Neuron (in vitro differentiated cells): ENCODE data around the gene SLC25A21.
A peak's percentile ranks its signal among the peaks of the same experiment; 100 is the strongest.
"Not testable (repeated sequence)": the region's sequence is repeated elsewhere in the genome, so short reads cannot be mapped to it uniquely, and the experiment has no call there.

Experiments used
- H2AFZ ChIP-seq: one replicate; pipeline ENCODE4 v1.6.1; 2013; ENCODE audit warnings: low read depth, mild to moderate bottlenecking, inconsistent platforms, low read length, moderate library complexity
- H3K27me3 ChIP-seq: one replicate; pipeline ENCODE4 v1.6.1; 2013; ENCODE audit warnings: low read length; ENCODE audit not compliant: insufficient read depth
- H3K36me3 ChIP-seq: one replicate; pipeline ENCODE4 v1.6.1; 2013; ENCODE audit warnings: low read length; ENCODE audit not compliant: insufficient read depth
- H3K4me1 ChIP-seq: one replicate; pipeline ENCODE4 v1.6.1; 2013; ENCODE audit warnings: low read length; ENCODE audit not compliant: insufficient read depth
- H3K4me3 ChIP-seq: 2 replicates; pipeline ENCODE4 v1.5.1; 2013; ENCODE audit warnings: mild to moderate bottlenecking, low read length, moderate library complexity
- H3K9me3 ChIP-seq: one replicate; pipeline ENCODE4 v1.6.1; 2013; ENCODE audit warnings: low read length

The SLC25A21 gene

GRCh38 chr14:37179896-37180502 is 7.6 kb upstream of the SLC25A21 start:
- Histone ChIP-seq H3K9me3 (no peaks in the 10 kb centered on the region), H2AFZ (no peak overlapping the region), H3K36me3 (no peaks in the 10 kb centered on the region), H3K4me1 (no peaks in the 10 kb centered on the region), H3K4me3 (no peak overlapping the region), H3K27me3 (no peaks in the 10 kb centered on the region)

- Histone ChIP-seq H3K4me3 (peak overlapping the region; percentile 75), H3K4me1 (peaks cover 5% of the 10 kb centered on the region), H2AFZ (peak overlapping the region; percentile 66), H3K9me3 (no peaks in the 10 kb centered on the region), H3K27me3 (no peaks in the 10 kb centered on the region), H3K36me3 (no peaks in the 10 kb centered on the region)
These were observed 669 bp upstream of the SLC25A21 start for GRCh38 chr14:37172936-37173614.

- Histone ChIP-seq H3K27me3 (no peaks in the 10 kb centered on the region), H2AFZ (peak overlapping the region; percentile 66), H3K4me3 (peak overlapping the region; percentile 75), H3K36me3 (no peaks in the 10 kb centered on the region), H3K9me3 (no peaks in the 10 kb centered on the region), H3K4me1 (peaks cover 5% of the 10 kb centered on the region)
These were observed 755 bp downstream of the SLC25A21 start for GRCh38 chr14:37171678-37172023.

GRCh38 chr14:37170993-37171392 is 1.4 kb downstream of the SLC25A21 start:
- Histone ChIP-seq H3K36me3 (no peaks in the 10 kb centered on the region), H3K4me1 (peaks cover 5% of the 10 kb centered on the region), H3K27me3 (no peaks in the 10 kb centered on the region), H3K4me3 (peak overlapping the region; percentile 75), H2AFZ (no peak overlapping the region), H3K9me3 (no peaks in the 10 kb centered on the region)

GRCh38 chr14:37170237-37170636 is 2.2 kb downstream of the SLC25A21 start:
- Histone ChIP-seq H2AFZ (no peak overlapping the region), H3K9me3 (no peaks in the 10 kb centered on the region), H3K36me3 (no peaks in the 10 kb centered on the region)

GRCh38 chr14:37168721-37169120 is 3.7 kb downstream of the SLC25A21 start:
- H3K9me3 ChIP-seq, result no peaks in the 10 kb centered on the region
- H3K36me3 ChIP-seq, result no peaks in the 10 kb centered on the region
- no peaks in the 10 kb centered on the region for H3K27me3 ChIP-seq
- peaks cover 5% of the 10 kb centered on the region for H3K4me1 ChIP-seq
- no peak overlapping the region for H3K4me3 ChIP-seq
- H2AFZ ChIP-seq, result no peak overlapping the region

More at GRCh38 chr14:37170237-37170636, 2.2 kb downstream of the SLC25A21 start:
- Histone ChIP-seq H3K4me1 (peaks cover 5% of the 10 kb centered on the region), H3K4me3 (no peak overlapping the region), H3K27me3 (no peaks in the 10 kb centered on the region)

GRCh38 chr14:37167151-37168047 is 5.0 kb downstream of the SLC25A21 start:
- no peaks in the 10 kb centered on the region for H3K9me3 ChIP-seq
- no peaks in the 10 kb centered on the region for H3K36me3 ChIP-seq
- H3K27me3 ChIP-seq, result no peaks in the 10 kb centered on the region
- H3K4me1 ChIP-seq, result no peaks in the 10 kb centered on the region
- H3K4me3 ChIP-seq, result no peak overlapping the region
- H2AFZ ChIP-seq, result no peak overlapping the region

- no peaks in the 10 kb centered on the region for H3K9me3 ChIP-seq
- no peaks in the 10 kb centered on the region for H3K36me3 ChIP-seq
- no peak overlapping the region for H3K4me3 ChIP-seq
- no peaks in the 10 kb centered on the region for H3K27me3 ChIP-seq
- H3K4me1 ChIP-seq, result no peaks in the 10 kb centered on the region
- no peak overlapping the region for H2AFZ ChIP-seq
These were observed 6.6 kb downstream of the SLC25A21 start for GRCh38 chr14:37165794-37166193.

- not testable (repeated sequence) for H3K4me3 ChIP-seq, H3K27me3 ChIP-seq, H3K4me1 ChIP-seq, H3K36me3 ChIP-seq, H3K9me3 ChIP-seq, H2AFZ ChIP-seq
These were observed 10.1 kb downstream of the SLC25A21 start for GRCh38 chr14:37162307-37162706.

- no peak overlapping the region for H3K4me3 ChIP-seq
- H3K9me3 ChIP-seq, result peaks cover 2% of the 10 kb centered on the region
- no peaks in the 10 kb centered on the region for H3K4me1 ChIP-seq
- H2AFZ ChIP-seq, result no peak overlapping the region
- no peaks in the 10 kb centered on the region for H3K27me3 ChIP-seq
- no peaks in the 10 kb centered on the region for H3K36me3 ChIP-seq
These were observed 14.4 kb downstream of the SLC25A21 start for GRCh38 chr14:37157987-37158386.

GRCh38 chr14:37153483-37153882 is 18.9 kb downstream of the SLC25A21 start:
- H3K4me3 ChIP-seq, result no peak overlapping the region
- H3K9me3 ChIP-seq, result peaks cover 2% of the 10 kb centered on the region
- H3K36me3 ChIP-seq, result no peaks in the 10 kb centered on the region
- H3K27me3 ChIP-seq, result no peaks in the 10 kb centered on the region
- H2AFZ ChIP-seq, result no peak overlapping the region
- H3K4me1 ChIP-seq, result no peaks in the 10 kb centered on the region

- Histone ChIP-seq H3K4me3 (no peak overlapping the region), H3K36me3 (no peaks in the 10 kb centered on the region), H3K9me3 (peaks cover 2% of the 10 kb centered on the region), H2AFZ (no peak overlapping the region), H3K4me1 (no peaks in the 10 kb centered on the region), H3K27me3 (no peaks in the 10 kb centered on the region)
These were observed 19.4 kb downstream of the SLC25A21 start for GRCh38 chr14:37153005-37153404.

GRCh38 chr14:37150414-37150813 is 22.0 kb downstream of the SLC25A21 start:
- H3K9me3 ChIP-seq, result no peaks in the 10 kb centered on the region
- no peaks in the 10 kb centered on the region for H3K36me3 ChIP-seq
- no peaks in the 10 kb centered on the region for H3K27me3 ChIP-seq
- no peaks in the 10 kb centered on the region for H3K4me1 ChIP-seq
- no peak overlapping the region for H3K4me3 ChIP-seq
- no peak overlapping the region for H2AFZ ChIP-seq
